ENCODE measurements around the gene PDE9A. TPM values are rescaled to one million over a fixed set of nuclear protein-coding genes. Genes with fewer than 3 reads are reported as not detected.

PDE9A gene
- total and polyA plus RNA-seq, 2 donors (not counting 1 experiment from before 2014, with no cell fraction given): 0.34 to 5.8 TPM

DNA sequence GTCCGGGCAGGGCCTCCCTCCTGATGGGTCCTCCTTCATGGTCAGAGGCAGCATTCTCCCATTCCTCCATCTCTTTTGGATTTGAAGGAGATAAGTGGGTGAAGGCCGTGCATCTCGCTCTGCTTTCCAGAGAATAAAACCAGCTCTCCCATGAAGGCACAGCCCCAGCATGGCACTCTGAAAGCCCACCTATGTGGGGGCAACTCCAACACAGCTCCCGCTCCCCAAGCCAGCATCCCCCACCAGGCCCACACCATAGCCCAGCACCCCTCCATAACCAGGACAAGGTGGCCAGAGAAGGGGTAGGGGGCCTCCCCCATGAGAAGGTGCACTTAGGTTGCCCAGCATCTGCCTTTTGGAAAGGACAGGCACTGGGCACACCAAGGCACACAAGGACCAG is 112.2 kb downstream of the PDE9A start:
- WGBS (ENCODE audit: insufficient coverage): 100% methylated on average over 1 of the region's 4 CpGs
- Histone ChIP-seq H3K36me3 (replicated peaks in 1 of 2; ENCODE audit: control extremely low read depth in 1 of 2, control insufficient read depth in 1 of 2, extremely low read depth in 1 of 2, insufficient read depth in 2 of 2, low read length in 1 of 2) (no peaks in the 10 kb centered on the region), H3K4me1 (ENCODE audit: control insufficient read depth in 2 of 2, insufficient read depth in 2 of 2, low read length in 2 of 2) (no peaks in the 10 kb centered on the region), H2AFZ (ENCODE audit: insufficient read depth, low read depth, low read length, poor library complexity, severe bottlenecking) (no peak overlapping the region), H3K9me3 (ENCODE audit: control extremely low read depth in 1 of 3, control insufficient read depth in 2 of 3, insufficient read depth in 1 of 3, low read length in 2 of 3) (no peaks in the 10 kb centered on the region), H3K79me2 (ENCODE audit: control insufficient read depth, insufficient read depth, low read length) (no peaks in the 10 kb centered on the region), H3K4me3 (ENCODE audit: control extremely low read depth in 1 of 5, extremely low read depth in 1 of 5, insufficient read depth in 1 of 5, low read depth in 2 of 5, low read length in 4 of 5) (no peak overlapping the region), H3K9ac (ENCODE audit: low read length) (no peak overlapping the region), H3K27me3 (replicated peaks in 1 of 4; ENCODE audit: control extremely low read depth in 1 of 4, control insufficient read depth in 3 of 4, insufficient read depth in 4 of 4, low read length in 3 of 4) (no peaks in the 10 kb centered on the region), H3K27ac (ENCODE audit: low read length in 2 of 2) (no peak overlapping the region), H4K20me1 (ENCODE audit: control insufficient read depth, insufficient read depth, low read length, poor library complexity, severe bottlenecking) (no peaks in the 10 kb centered on the region), H3K4me2 (replicated peaks; ENCODE audit: low read depth, low read length, poor library complexity, severe bottlenecking) (no peak overlapping the region)
- ATAC-seq (ENCODE audit: low read depth): no peak
- no peak for DNase-seq
- Mint-ChIP-seq H3K4me1 (no peaks in the 10 kb centered on the region), H3K4me3 (no peak overlapping the region), H3K27ac (no peak overlapping the region), H3K9me3 (ENCODE audit: insufficient read depth) (no peaks in the 10 kb centered on the region), H3K27me3 (no peaks in the 10 kb centered on the region)
- POLR2A ChIA-PET: no interaction called here
- CTCF ChIA-PET: interaction anchor here (0.5 kb wide), 1 partner anchor 57 kb away, joined by 5 read pairs; no protein-coding TSS in a partner anchor
- intact Hi-C loops (cut with micrococcal nuclease): no loop called here
- TF ChIP-seq EZH2 (IDR thresholded peaks at IDR 0.05; ENCODE audit: borderline replicate concordance, insufficient read depth, low read depth, low read length, poor library complexity, severe bottlenecking): no peak
- TF ChIP-seq, protein P1, sequence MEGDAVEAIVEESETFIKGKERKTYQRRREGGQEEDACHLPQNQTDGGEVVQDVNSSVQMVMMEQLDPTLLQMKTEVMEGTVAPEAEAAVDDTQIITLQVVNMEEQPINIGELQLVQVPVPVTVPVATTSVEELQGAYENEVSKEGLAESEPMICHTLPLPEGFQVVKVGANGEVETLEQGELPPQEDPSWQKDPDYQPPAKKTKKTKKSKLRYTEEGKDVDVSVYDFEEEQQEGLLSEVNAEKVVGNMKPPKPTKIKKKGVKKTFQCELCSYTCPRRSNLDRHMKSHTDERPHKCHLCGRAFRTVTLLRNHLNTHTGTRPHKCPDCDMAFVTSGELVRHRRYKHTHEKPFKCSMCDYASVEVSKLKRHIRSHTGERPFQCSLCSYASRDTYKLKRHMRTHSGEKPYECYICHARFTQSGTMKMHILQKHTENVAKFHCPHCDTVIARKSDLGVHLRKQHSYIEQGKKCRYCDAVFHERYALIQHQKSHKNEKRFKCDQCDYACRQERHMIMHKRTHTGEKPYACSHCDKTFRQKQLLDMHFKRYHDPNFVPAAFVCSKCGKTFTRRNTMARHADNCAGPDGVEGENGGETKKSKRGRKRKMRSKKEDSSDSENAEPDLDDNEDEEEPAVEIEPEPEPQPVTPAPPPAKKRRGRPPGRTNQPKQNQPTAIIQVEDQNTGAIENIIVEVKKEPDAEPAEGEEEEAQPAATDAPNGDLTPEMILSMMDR (IDR thresholded peaks at IDR 0.05): no peak

DNA sequence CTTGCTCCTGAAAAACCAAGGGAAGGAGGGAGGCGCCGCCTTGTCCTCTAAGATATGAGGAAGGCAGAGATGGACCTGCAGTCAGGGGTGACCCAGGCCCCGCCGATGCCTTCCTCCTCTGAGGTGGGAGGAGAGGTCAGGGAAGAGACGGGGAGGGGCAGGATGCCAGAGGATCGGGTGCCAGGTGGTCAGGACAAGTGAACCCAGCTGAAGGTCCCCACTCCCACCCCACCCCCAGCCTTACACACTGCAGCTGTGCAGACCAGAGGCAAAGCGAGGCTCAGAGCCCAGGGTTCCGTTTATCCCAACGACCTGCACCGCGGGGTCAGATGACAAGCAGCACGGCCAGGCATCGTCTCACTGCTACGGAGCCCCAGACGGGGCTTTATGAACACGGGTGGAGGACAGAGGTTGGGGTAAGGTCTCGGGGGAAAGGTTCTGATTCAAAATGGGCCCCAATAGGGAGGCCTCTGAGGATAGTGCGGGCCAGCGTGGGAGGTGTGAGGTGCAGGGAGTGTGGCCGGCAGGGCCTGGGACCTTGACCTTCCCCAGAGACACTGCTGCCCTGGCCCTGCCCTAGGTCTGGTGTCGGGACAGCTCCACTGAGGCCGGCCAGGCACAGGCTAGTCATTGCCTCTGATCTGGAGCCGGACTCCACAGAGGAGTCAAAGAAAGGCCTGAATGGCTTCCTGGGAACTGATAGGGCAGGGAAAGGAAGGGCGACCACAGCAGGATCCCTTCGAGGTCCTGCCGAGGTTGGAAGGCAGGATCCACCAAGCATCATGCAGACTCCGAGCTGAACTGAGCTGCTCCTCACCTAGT is 113.5 kb downstream of the PDE9A start:
- Mint-ChIP-seq H3K4me1 (no peaks in the 10 kb centered on the region), H3K9me3 (ENCODE audit: insufficient read depth) (no peaks in the 10 kb centered on the region), H3K27me3 (no peaks in the 10 kb centered on the region), H3K4me3 (no peak overlapping the region), H3K27ac (no peak overlapping the region)
- intact Hi-C loops (cut with micrococcal nuclease): no loop called here
- TF ChIP-seq, protein P1 (IDR thresholded peaks at IDR 0.05): no peak
- TF ChIP-seq EZH2 (IDR thresholded peaks at IDR 0.05; ENCODE audit: borderline replicate concordance, insufficient read depth, low read depth, low read length, poor library complexity, severe bottlenecking): no peak
- no peaks in the 10 kb centered on the region for H3K79me2 ChIP-seq (ENCODE audit: control insufficient read depth, insufficient read depth, low read length)
- H4K20me1 ChIP-seq (ENCODE audit: control insufficient read depth, insufficient read depth, low read length, poor library complexity, severe bottlenecking): no peaks in the 10 kb centered on the region
- H3K4me3 ChIP-seq (ENCODE audit: control extremely low read depth in 1 of 5, extremely low read depth in 1 of 5, insufficient read depth in 1 of 5, low read depth in 2 of 5, low read length in 4 of 5): no peak overlapping the region
- ChIA-PET CTCF (no interaction called here), POLR2A (interaction anchor here (0.8 kb wide), 1 partner anchor 10 kb away, joined by 3 read pairs; no protein-coding TSS in a partner anchor)
- no peak overlapping the region for H3K27ac ChIP-seq (ENCODE audit: low read length in 2 of 2)
- no peak overlapping the region for H2AFZ ChIP-seq (ENCODE audit: insufficient read depth, low read depth, low read length, poor library complexity, severe bottlenecking)
- H3K27me3 ChIP-seq (replicated peaks in 1 of 4; ENCODE audit: control extremely low read depth in 1 of 4, control insufficient read depth in 3 of 4, insufficient read depth in 4 of 4, low read length in 3 of 4): no peaks in the 10 kb centered on the region
- no peaks in the 10 kb centered on the region for H3K4me1 ChIP-seq (ENCODE audit: control insufficient read depth in 2 of 2, insufficient read depth in 2 of 2, low read length in 2 of 2)
- H3K9ac ChIP-seq (ENCODE audit: low read length): no peak overlapping the region
- H3K9me3 ChIP-seq (ENCODE audit: control extremely low read depth in 1 of 3, control insufficient read depth in 2 of 3, insufficient read depth in 1 of 3, low read length in 2 of 3): no peaks in the 10 kb centered on the region
- ATAC-seq (ENCODE audit: low read depth): no peak
- H3K36me3 ChIP-seq (replicated peaks in 1 of 2; ENCODE audit: control extremely low read depth in 1 of 2, control insufficient read depth in 1 of 2, extremely low read depth in 1 of 2, insufficient read depth in 2 of 2, low read length in 1 of 2): no peaks in the 10 kb centered on the region
- WGBS (ENCODE audit: insufficient coverage): 94% methylated on average over 24 of the region's 27 CpGs
- H3K4me2 ChIP-seq (replicated peaks; ENCODE audit: low read depth, low read length, poor library complexity, severe bottlenecking): no peak overlapping the region
- DNase-seq: no peak
